Prostate gland (tissue), 2 donors: Measurements from ENCODE around the gene GPBP1.
A peak's percentile ranks its signal among the peaks of the same experiment; 100 is the strongest.

Experiments used
- POLR2A ChIP-seq: fragments of 450-650 bp; IDR thresholded peaks from one replicate; pipeline ENCODE4 v1.6.1; 2016; ENCODE audit warnings: antibody characterized with exemption, mild to moderate bottlenecking
- POLR2AphosphoS5 ChIP-seq: sonication (generic); formaldehyde crosslinking; IDR thresholded peaks from one replicate; pipeline ENCODE4 v1.6.1; 2017; ENCODE audit warnings: antibody characterized with exemption
- TF ChIP-seq, protein P1 (sequence below), 4 experiments: fragments of 200-600 bp in 2 of 4; fragments of 450-650 bp in 2 of 4; sonication (generic) in 2 of 4; IDR thresholded peaks; 1 replicate in 3 of 4; 2 replicates in 1 of 4; pipeline ENCODE4 v1.5.1; 2016 to 2019; ENCODE audit warnings: antibody characterized with exemption in 4 of 4, mild to moderate bottlenecking in 2 of 4, moderate library complexity in 2 of 4

DNA sequence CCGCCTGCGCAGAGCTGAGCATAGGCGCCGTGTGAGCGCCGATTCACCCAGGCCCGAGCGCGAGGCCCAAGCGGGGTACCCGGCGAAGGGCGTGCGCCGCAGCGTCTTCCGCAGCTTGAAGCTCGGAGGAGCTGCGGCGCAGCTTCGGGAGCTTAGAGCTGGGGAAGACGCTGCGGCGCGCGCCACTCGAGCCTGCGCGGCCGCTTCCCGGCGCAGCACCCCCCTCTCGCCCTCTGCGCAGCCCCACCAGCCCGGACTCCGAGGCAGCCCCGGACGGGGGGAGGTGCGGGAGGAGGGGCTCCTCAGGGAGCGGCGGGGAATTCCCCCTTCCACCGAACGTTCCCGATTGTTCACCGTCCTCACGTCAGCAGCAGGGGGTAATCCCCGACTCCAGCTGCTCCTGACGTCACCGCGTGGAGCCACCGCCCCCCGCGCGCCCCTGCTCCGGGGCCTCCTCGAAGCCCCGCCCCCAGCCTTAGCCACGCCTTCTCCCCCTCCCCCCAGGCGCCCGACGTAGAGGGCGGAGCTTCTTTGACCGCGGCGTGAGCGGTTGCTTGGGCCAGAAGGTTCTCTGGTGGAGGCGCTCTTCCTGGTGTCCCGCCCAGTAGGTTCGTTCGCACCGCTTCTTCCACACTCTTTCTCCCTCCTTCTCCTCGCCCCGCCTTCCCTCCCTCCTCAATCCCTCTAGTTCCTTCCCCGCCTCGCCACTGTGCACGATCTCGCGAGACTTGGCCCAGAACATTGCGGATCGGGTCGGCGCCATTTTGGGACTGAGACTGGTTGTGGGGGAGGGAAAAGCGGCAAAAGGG, at the start of gene GPBP1:
- TF ChIP-seq, protein P1, sequence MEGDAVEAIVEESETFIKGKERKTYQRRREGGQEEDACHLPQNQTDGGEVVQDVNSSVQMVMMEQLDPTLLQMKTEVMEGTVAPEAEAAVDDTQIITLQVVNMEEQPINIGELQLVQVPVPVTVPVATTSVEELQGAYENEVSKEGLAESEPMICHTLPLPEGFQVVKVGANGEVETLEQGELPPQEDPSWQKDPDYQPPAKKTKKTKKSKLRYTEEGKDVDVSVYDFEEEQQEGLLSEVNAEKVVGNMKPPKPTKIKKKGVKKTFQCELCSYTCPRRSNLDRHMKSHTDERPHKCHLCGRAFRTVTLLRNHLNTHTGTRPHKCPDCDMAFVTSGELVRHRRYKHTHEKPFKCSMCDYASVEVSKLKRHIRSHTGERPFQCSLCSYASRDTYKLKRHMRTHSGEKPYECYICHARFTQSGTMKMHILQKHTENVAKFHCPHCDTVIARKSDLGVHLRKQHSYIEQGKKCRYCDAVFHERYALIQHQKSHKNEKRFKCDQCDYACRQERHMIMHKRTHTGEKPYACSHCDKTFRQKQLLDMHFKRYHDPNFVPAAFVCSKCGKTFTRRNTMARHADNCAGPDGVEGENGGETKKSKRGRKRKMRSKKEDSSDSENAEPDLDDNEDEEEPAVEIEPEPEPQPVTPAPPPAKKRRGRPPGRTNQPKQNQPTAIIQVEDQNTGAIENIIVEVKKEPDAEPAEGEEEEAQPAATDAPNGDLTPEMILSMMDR (IDR thresholded peaks at IDR 0.05): peak in 3 of 4 experiments; percentile 3 to 32 (median 10)
- peak; percentile 95 for TF ChIP-seq POLR2A
- peak; percentile 96 for TF ChIP-seq POLR2AphosphoS5
